H1 (cell line): Measurements from ENCODE around the gene LMOD2. TPM values are rescaled to one million over a fixed set of nuclear protein-coding genes. Genes with fewer than 3 reads are reported as not detected.

Source experiments
- CTCF ChIA-PET: fragments of 300-600 bp; sonication (Branson Sonifier 250); formaldehyde crosslinking; loops from one replicate; lab custom pipeline; 2021; ENCODE audit not compliant: partially characterized antibody; lab: Charles Lee
- POLR2A ChIA-PET: fragments of 300-600 bp; sonication (Branson Sonifier 250); formaldehyde crosslinking; loops from one replicate; lab custom pipeline; 2021; ENCODE audit warnings: inconsistent platforms; ENCODE audit not compliant: partially characterized antibody; lab: Charles Lee
- DNase-seq, 2 experiments: peaks; one replicate each; pipeline versions ENCODE4 v3.0.0 to v3.0.0-alpha.2; 2010 to 2022; ENCODE audit warnings: low spot score in 2 of 2, low read depth in 1 of 2, mixed read lengths in 1 of 2
- FAIRE-seq: peaks from 2 replicates; lab custom pipeline; 2011; peaks lifted over from hg19 to GRCh38; lab: Jason Lieb, UNC
- H2AFZ ChIP-seq: 2 replicates; pipeline ENCODE4 v1.8.1; 2012; ENCODE audit warnings: low read length, inconsistent platforms
- H2AK5ac ChIP-seq: 2 replicates; pipeline ENCODE4 v1.6.1; 2013; ENCODE audit warnings: low read depth, low read length
- H2BK120ac ChIP-seq: replicated peaks from 2 replicates; pipeline ENCODE3; 2013; ENCODE audit warnings: low read depth, low read length, inconsistent platforms
- H2BK12ac ChIP-seq: 2 replicates; pipeline ENCODE4 v1.6.1; 2013; ENCODE audit warnings: low read depth, low read length
- H2BK15ac ChIP-seq: 2 replicates; pipeline ENCODE4 v1.6.1; 2013; ENCODE audit warnings: low read length
- H2BK20ac ChIP-seq: 2 replicates; pipeline ENCODE4 v1.6.1; 2013; ENCODE audit warnings: low read length
- H2BK5ac ChIP-seq: 2 replicates; pipeline ENCODE4 v1.6.1; 2013; ENCODE audit warnings: low read depth, low read length
- H3K14ac ChIP-seq: 2 replicates; pipeline ENCODE4 v1.6.1; 2013; ENCODE audit warnings: inconsistent platforms; ENCODE audit not compliant: insufficient read length
- H3K18ac ChIP-seq: 2 replicates; pipeline ENCODE4 v1.6.1; 2013; ENCODE audit warnings: low read length; ENCODE audit errors: extremely low read depth
- H3K23ac ChIP-seq: 2 replicates; pipeline ENCODE4 v1.6.1; 2013; ENCODE audit warnings: inconsistent platforms; ENCODE audit not compliant: insufficient read length
- H3K23me2 ChIP-seq: 2 replicates; pipeline ENCODE4 v1.6.1; 2013; ENCODE audit warnings: low read depth, low read length
- H3K27ac ChIP-seq: 2 replicates; pipeline ENCODE4 v1.6.1; 2011; ENCODE audit warnings: low read depth, low read length, inconsistent platforms
- H3K27me3 ChIP-seq, 4 experiments: replicated peaks in 1 of 4; 1 replicate in 1 of 4; 2 replicates in 3 of 4; pipeline versions ENCODE4 v1.6.1 to v1.8.1; 2011 to 2013; ENCODE audit warnings: low read length in 3 of 4, mild to moderate bottlenecking in 3 of 4, inconsistent platforms in 2 of 4, mixed read lengths in 2 of 4, moderate library complexity in 1 of 4; ENCODE audit not compliant: control insufficient read depth in 3 of 4, insufficient read depth in 3 of 4; ENCODE audit errors: extremely low read depth in 1 of 4
- H3K36me3 ChIP-seq, 4 experiments: 2 replicates each; pipeline versions ENCODE4 v1.6.1 to v1.8.1; 2011 to 2013; ENCODE audit warnings: mild to moderate bottlenecking in 4 of 4, low read length in 3 of 4, moderate library complexity in 2 of 4, control low read depth in 1 of 4, inconsistent platforms in 1 of 4; ENCODE audit not compliant: insufficient read depth in 4 of 4, control insufficient read depth in 2 of 4
- H3K4ac ChIP-seq: replicated peaks from 2 replicates; pipeline ENCODE3; 2013; ENCODE audit warnings: low read length, low read depth, mixed read lengths, inconsistent platforms; ENCODE audit not compliant: insufficient read length
- H3K4me1 ChIP-seq, 4 experiments: replicated peaks in 1 of 4; 1 replicate in 1 of 4; 2 replicates in 3 of 4; pipeline versions ENCODE4 v1.6.1 to v1.8.1; 2011 to 2013; ENCODE audit warnings: low read length in 3 of 4, inconsistent platforms in 2 of 4, mixed read lengths in 1 of 4; ENCODE audit not compliant: insufficient read depth in 4 of 4, control insufficient read depth in 3 of 4
- H3K4me2 ChIP-seq, 2 experiments: 2 replicates each; pipeline versions ENCODE4 v1.6.1 to v1.8.1; 2011 to 2013; ENCODE audit warnings: low read depth in 2 of 2, low read length in 2 of 2, control low read depth in 1 of 2, inconsistent platforms in 1 of 2, mild to moderate bottlenecking in 1 of 2; ENCODE audit not compliant: insufficient read depth in 1 of 2
- H3K4me3 ChIP-seq, 4 experiments: fragments of 200-600, 300-600 bp in 1 of 4; sonication (generic), shearing (Covaris generic), sonication (Bioruptor Twin) in 1 of 4; 2 replicates each; pipeline versions ENCODE4 v1.5.1 to v1.8.1; 2011 to 2016; ENCODE audit warnings: low read length in 4 of 4, low read depth in 3 of 4, control low read depth in 2 of 4, inconsistent platforms in 2 of 4, mild to moderate bottlenecking in 2 of 4, mixed read lengths in 1 of 4, moderate library complexity in 1 of 4; ENCODE audit not compliant: insufficient read depth in 2 of 4; ENCODE audit errors: extremely low read depth in 1 of 4
- H3K56ac ChIP-seq: replicated peaks from 2 replicates; pipeline ENCODE3; 2013; ENCODE audit warnings: low read depth, mild to moderate bottlenecking, mixed read lengths, low read length, inconsistent platforms; ENCODE audit not compliant: insufficient read length
- H3K79me1 ChIP-seq: 2 replicates; pipeline ENCODE4 v1.6.1; 2013; ENCODE audit warnings: low read depth, low read length, control low read depth
- H3K79me2 ChIP-seq, 2 experiments: 2 replicates each; pipeline versions ENCODE4 v1.6.1 to v1.8.1; 2012 to 2013; ENCODE audit warnings: low read length in 2 of 2, mild to moderate bottlenecking in 2 of 2, inconsistent platforms in 1 of 2; ENCODE audit not compliant: insufficient read depth in 2 of 2, control insufficient read depth in 1 of 2
- H3K9ac ChIP-seq, 4 experiments: replicated peaks in 1 of 4; 1 replicate in 1 of 4; 2 replicates in 3 of 4; pipeline versions ENCODE4 v1.6.1 to v1.8.1; 2011 to 2013; ENCODE audit warnings: low read depth in 3 of 4, low read length in 3 of 4, control low read depth in 2 of 4, mild to moderate bottlenecking in 2 of 4, moderate library complexity in 2 of 4, inconsistent platforms in 1 of 4; ENCODE audit errors: extremely low read depth in 1 of 4
- H3K9me3 ChIP-seq, 2 experiments: 2 replicates each; pipeline versions ENCODE4 v1.6.1 to v1.8.1; 2012 to 2013; ENCODE audit warnings: mild to moderate bottlenecking in 2 of 2, moderate library complexity in 2 of 2, control low read depth in 1 of 2, inconsistent platforms in 1 of 2, low read depth in 1 of 2, low read length in 1 of 2, mixed read lengths in 1 of 2; ENCODE audit not compliant: insufficient read depth in 2 of 2
- H4K20me1 ChIP-seq, 2 experiments: replicated peaks in 1 of 2; 2 replicates each; pipeline versions ENCODE3 to v1.8.1; 2011 to 2013; ENCODE audit warnings: inconsistent platforms in 2 of 2, low read length in 2 of 2, mild to moderate bottlenecking in 1 of 2; ENCODE audit not compliant: insufficient read depth in 2 of 2, control insufficient read depth in 1 of 2
- H4K5ac ChIP-seq: 2 replicates; pipeline ENCODE4 v1.6.1; 2013; ENCODE audit warnings: low read length, low read depth, mixed read lengths, inconsistent platforms; ENCODE audit not compliant: insufficient read length
- H4K8ac ChIP-seq: 2 replicates; pipeline ENCODE4 v1.8.0; 2013; ENCODE audit warnings: mild to moderate bottlenecking, moderate library complexity, low read length, inconsistent platforms; ENCODE audit not compliant: insufficient read depth; ENCODE audit errors: extremely low read depth
- H4K91ac ChIP-seq: replicated peaks from 2 replicates; pipeline ENCODE3; 2013; ENCODE audit warnings: low read length, mixed read lengths, inconsistent platforms; ENCODE audit not compliant: insufficient read length
- ASH2L ChIP-seq: fragments of 200-600, 300-600 bp; sonication (generic); IDR thresholded peaks from one replicate; pipeline ENCODE4 v1.7.1; 2017; ENCODE audit warnings: low read length
- HDAC6 ChIP-seq: IDR thresholded peaks from one replicate; pipeline ENCODE4 v1.7.1; 2012; ENCODE audit warnings: low read depth, mild to moderate bottlenecking, inconsistent platforms, low read length, moderate library complexity
- JUN ChIP-seq: IDR thresholded peaks from 2 replicates; pipeline ENCODE4 v1.6.1; 2011; ENCODE audit warnings: low read depth, mild to moderate bottlenecking, improper control_type of control experiment, low read length
- KDM4A ChIP-seq: IDR thresholded peaks from one replicate; pipeline ENCODE4 v1.7.1; 2012; ENCODE audit warnings: low read depth, mild to moderate bottlenecking, moderate library complexity, low read length, inconsistent platforms; ENCODE audit not compliant: severe bottlenecking
- RBBP5 ChIP-seq: IDR thresholded peaks from 2 replicates; pipeline ENCODE4 v1.7.1; 2012; ENCODE audit warnings: low read depth, mild to moderate bottlenecking, inconsistent platforms, low read length, moderate library complexity, borderline replicate concordance
- RNF2 ChIP-seq: fragments of 200-900, 300-1000 bp; sonication (generic); IDR thresholded peaks from 2 replicates; pipeline ENCODE4 v1.7.1; 2016; ENCODE audit warnings: borderline replicate concordance, low read depth, mild to moderate bottlenecking, antibody characterized with exemption, low read length; ENCODE audit not compliant: poor library complexity, severe bottlenecking; ENCODE audit errors: missing control alignments
- SAP30 ChIP-seq: fragments of 300-600 bp; sonication (generic); IDR thresholded peaks from 2 replicates; pipeline ENCODE4 v1.7.1; 2012; ENCODE audit warnings: low read length, moderate library complexity, mild to moderate bottlenecking, inconsistent platforms; ENCODE audit not compliant: insufficient read depth, insufficient replicate concordance
- SIN3A ChIP-seq, 2 experiments: IDR thresholded peaks in 1 of 2; conservative IDR thresholded peaks in 1 of 2; 2 replicates each; pipeline ENCODE4 v1.6.1; 2011 to 2012; ENCODE audit warnings: low read length in 2 of 2, improper control_type of control experiment in 1 of 2, low read depth in 1 of 2, mild to moderate bottlenecking in 1 of 2
- SP1 ChIP-seq: IDR thresholded peaks from 2 replicates; pipeline ENCODE4 v1.6.1; 2011; ENCODE audit warnings: low read depth, low read length
- TAF1 ChIP-seq: IDR thresholded peaks from 2 replicates; pipeline ENCODE4 v1.6.1; 2011; ENCODE audit warnings: mild to moderate bottlenecking, low read depth, low read length
- USF2 ChIP-seq: IDR thresholded peaks from 2 replicates; pipeline ENCODE4 v1.6.1; 2011; ENCODE audit warnings: low read length, improper control_type of control experiment
- WGBS, 2 experiments: shearing (Covaris generic) in 1 of 2; methylation state at CpG; one replicate each; pipeline versions ENCODE4 v1.1.6 to v1.1.7; 2013 to 2015; ENCODE audit warnings: low lambda C conversion rate in 2 of 2, mixed read lengths in 2 of 2, inconsistent platforms in 1 of 2, low coverage in 1 of 2, missing lambda C conversion rate in 1 of 2; ENCODE audit not compliant: insufficient replicate concordance in 2 of 2, insufficient coverage in 1 of 2, insufficient read length in 1 of 2; ENCODE audit errors: extremely low coverage in 1 of 2, missing lambda C conversion rate in 1 of 2; 5-methylcytosine and 5-hydroxymethylcytosine counted together
- polyA plus RNA-seq, 7 experiments: library from polyadenylated mRNA; depleted of rRNA in 3 of 7; stranded (reverse) in 5 of 7; unstranded in 2 of 7; fragments of >200 nt in 5 of 7; fragments of 200-250 nt in 2 of 7; gene quantifications; 1 replicate in 5 of 7; 2 replicates in 1 of 7; 4 replicates in 1 of 7; pipeline versions ENCODE4 v1.2.1 to v1.2.3, GENCODE V29; 2011 to 2013; ENCODE audit warnings: missing spikeins in 2 of 7, mixed read lengths in 2 of 7
- total RNA-seq: library from RNA; stranded (reverse); fragmentation: NEBNext Ultra II Directional; extraction: Animal tissue kit (Norgen Biotek cat#: 25700); gene quantifications from 2 replicates; pipeline ENCODE4 v1.2.1, GENCODE V29; 2021

The LMOD2 gene
- total and polyA plus RNA-seq, 2 of the 8 experiments (the other 6 are each of a cell fraction or from before 2014, with no cell fraction given): 0.03 to 0.22 TPM

- CTCF ChIA-PET: no interaction called here
- Histone ChIP-seq H3K27ac (no peak overlapping the region), H2BK15ac (no peak overlapping the region), H4K5ac (no peak overlapping the region), H3K27me3 (no peaks in the 10 kb centered on the region), H3K9me3 (no peaks in the 10 kb centered on the region), H3K4me3 (no peak overlapping the region), H4K20me1 (peaks cover 0 to 2% of the 10 kb centered on the region in 2 experiments), H3K23me2 (no peaks in the 10 kb centered on the region), H3K36me3 (peaks cover 0 to 63% (median 13%) of the 10 kb centered on the region in 4 experiments; a peak in 4 of 8 replicates), H3K23ac (no peak overlapping the region), H3K4me2 (no peak overlapping the region), H3K4ac (no peak overlapping the region), H2AK5ac (no peak overlapping the region), H2BK12ac (no peak overlapping the region), H3K4me1 (peaks cover 0 to 3% (median 1%) of the 10 kb centered on the region in 4 experiments; a peak in 3 of 7 replicates), H2AFZ (no peak overlapping the region), H3K56ac (no peak overlapping the region), H3K18ac (no peak overlapping the region), H3K79me1 (no peaks in the 10 kb centered on the region), H3K9ac (no peak overlapping the region), H3K14ac (no peak overlapping the region), H4K91ac (no peak overlapping the region), H2BK20ac (no peak overlapping the region), H2BK5ac (no peak overlapping the region), H4K8ac (no peak overlapping the region), H2BK120ac (no peak overlapping the region), H3K79me2 (no peaks in the 10 kb centered on the region)
- DNase-seq (no peak), FAIRE-seq (no peak)
- POLR2A ChIA-PET: no interaction called here
- 96% methylated on average over 3 of the region's 3 CpGs; no CpG with 5 or more reads in 1 of the 2 experiments for WGBS, 2 experiments
- TF ChIP-seq ASH2L: no peak
- no peak for TF ChIP-seq SAP30
- TF ChIP-seq TAF1: no peak
- TF ChIP-seq USF2: no peak
- TF ChIP-seq JUN: no peak
- TF ChIP-seq RBBP5: no peak
- TF ChIP-seq SIN3A (conservative IDR thresholded peaks at IDR 0.05 in 1 of 2, IDR thresholded peaks at IDR 0.05 in 1 of 2; ENCODE audit: low read depth in 1 of 2, low read length in 2 of 2): no peak
- TF ChIP-seq KDM4A: no peak
- TF ChIP-seq HDAC6: no peak
- no peak for TF ChIP-seq RNF2
- TF ChIP-seq SP1: no peak
These were observed 40.4 kb downstream of the LMOD2 start for GRCh38 chr7:123695944-123696677.
